T-cell (primary cell): ENCODE data around the gene TLCD5. TPM values are rescaled to one million over a fixed set of nuclear protein-coding genes. Genes with fewer than 3 reads are reported as not detected.

Experiments used
- ATAC-seq, 4 experiments: fragments of 200-7000 bp in 3 of 4; fragments of 150-1000 bp in 1 of 4; cut with Tn5 transposase; replicated peaks in 1 of 4; 1 replicate in 3 of 4; 2 replicates in 1 of 4; pipeline ENCODE4 v1.10.0; 2021; ENCODE audit warnings: moderate library complexity in 3 of 4, mild to moderate bottlenecking in 2 of 4, moderate number of reproducible peaks in 1 of 4
- CTCF ChIA-PET, 2 donors: fragments of 300-600 bp; sonication (Branson Sonifier 250); formaldehyde crosslinking; loops; one replicate each; lab custom pipeline; 2022; ENCODE audit warnings: antibody characterized with exemption in 2 of 2; lab: Charles Lee
- POLR2A ChIA-PET, 2 donors: fragments of 300-600 bp; sonication (Branson Sonifier 250); formaldehyde crosslinking; loops; one replicate each; lab custom pipeline; 2022; ENCODE audit warnings: antibody characterized with exemption in 2 of 2; lab: Charles Lee
- DNase-seq, 35 experiments: peaks; one replicate each; pipeline versions ENCODE4 v3.0.0 to v3.0.0-alpha.2; 2013 to 2023
- H3K27ac ChIP-seq: one replicate; pipeline ENCODE4 v1.5.1; 2013; ENCODE audit warnings: low read length
- H3K27me3 ChIP-seq, 2 experiments: replicated peaks in 1 of 2; 1 replicate in 1 of 2; 2 replicates in 1 of 2; pipeline versions ENCODE4 v1.6.1 to v1.7.0; 2013; ENCODE audit warnings: low read length in 1 of 2, mixed read lengths in 1 of 2; ENCODE audit not compliant: control insufficient read depth in 2 of 2, insufficient read depth in 2 of 2; ENCODE audit errors: extremely low read depth in 1 of 2
- H3K36me3 ChIP-seq, 2 donors: 1 replicate in 1 of 2; 2 replicates in 1 of 2; pipeline versions ENCODE4 v1.6.1 to v1.7.0; 2013; ENCODE audit warnings: low read length in 1 of 2; ENCODE audit not compliant: control insufficient read depth in 2 of 2, insufficient read depth in 1 of 2; ENCODE audit errors: extremely low read depth in 1 of 2
- H3K4me1 ChIP-seq, 2 experiments: 1 replicate in 1 of 2; 2 replicates in 1 of 2; pipeline versions ENCODE4 v1.6.1 to v1.7.0; 2013; ENCODE audit warnings: low read length in 2 of 2, mixed read lengths in 1 of 2; ENCODE audit not compliant: insufficient read depth in 2 of 2, control insufficient read depth in 1 of 2; ENCODE audit errors: extremely low read depth in 1 of 2
- H3K4me3 ChIP-seq, 2 donors: 1 replicate in 1 of 2; 2 replicates in 1 of 2; pipeline versions ENCODE4 v1.5.1 to v1.7.0; 2013; ENCODE audit warnings: mild to moderate bottlenecking in 2 of 2, low read length in 1 of 2, moderate library complexity in 1 of 2; ENCODE audit not compliant: control insufficient read depth in 1 of 2; ENCODE audit errors: extremely low read depth in 1 of 2
- H3K9me3 ChIP-seq: 2 replicates; pipeline ENCODE4 v1.7.0; 2013
- H3K27ac Mint-ChIP-seq, 2 donors: one replicate each; pipeline ENCODE4 v1.8.0; 2020 to 2021; ENCODE audit warnings: mild to moderate bottlenecking in 2 of 2, mixed read lengths in 2 of 2
- H3K27me3 Mint-ChIP-seq, 2 donors: one replicate each; pipeline ENCODE4 v1.8.0; 2021 to 2022; ENCODE audit warnings: mixed read lengths in 2 of 2
- H3K36me3 Mint-ChIP-seq: one replicate; pipeline ENCODE4 v1.8.0; 2021; ENCODE audit warnings: mixed read lengths
- H3K4me1 Mint-ChIP-seq, 3 donors: one replicate each; pipeline ENCODE4 v1.8.0; 2020 to 2022; ENCODE audit warnings: mixed read lengths in 3 of 3, mild to moderate bottlenecking in 1 of 3
- H3K4me3 Mint-ChIP-seq, 3 donors: one replicate each; pipeline ENCODE4 v1.8.0; 2020 to 2022; ENCODE audit warnings: mild to moderate bottlenecking in 3 of 3, mixed read lengths in 3 of 3, moderate library complexity in 3 of 3
- H3K9me3 Mint-ChIP-seq, 3 donors: one replicate each; pipeline ENCODE4 v1.8.0; 2020 to 2022; ENCODE audit warnings: mixed read lengths in 3 of 3
- WGBS: methylation state at CpG from one replicate; pipeline ENCODE4 v1.1.5; 2013; ENCODE audit warnings: missing lambda C conversion rate; ENCODE audit not compliant: insufficient coverage; 5-methylcytosine and 5-hydroxymethylcytosine counted together
- total RNA-seq, 35 experiments: library from RNA in 6 of 35; stranded (reverse) in 6 of 35; fragments of 120-200 nt in 1 of 35; gene quantifications; one replicate each; pipeline versions ENCODE4 v1.2.1 to v1.2.4 and lab custom pipeline; 2013 to 2026

Gene TLCD5
- total RNA-seq (under 1 TPM in 3 of 5 donors, not detected in 2; 0.39 to 0.73 (median 0.61) TPM), total RNA-seq (lab: John Stamatoyannopoulos, UW) (0.06 to 1.2 (median 0.49) reads per million in 29 experiments)
- 0.20 TPM for total RNA-seq (2013)

GRCh38 chr11:120324932-120325810, at the start of gene TLCD5:
Gene TLCD5 (plus strand): TSS chr11:120325299. CDS start chr11:120327442, 2,143 bp downstream.
- no peak within 1 kb of the TSS for H3K27ac Mint-ChIP-seq
- 3% methylated on average over 68 of the region's 84 CpGs for WGBS
- no peaks in the 10 kb centered on the region for H3K9me3 ChIP-seq
- no peaks in the 10 kb centered on the region for H3K36me3 Mint-ChIP-seq
- H3K4me3 ChIP-seq = peak within 1 kb of the TSS; percentile 31 to 64
- H3K27ac ChIP-seq = no peak within 1 kb of the TSS
- ATAC-seq = peak; percentile 34 to 79 (median 72)
- peaks cover 21 to 25% (median 22%) of the 10 kb centered on the region in 3 donors for H3K4me1 Mint-ChIP-seq
- peaks cover 0 to 34% of the 10 kb centered on the region in 2 experiments for H3K27me3 ChIP-seq
- H3K27me3 Mint-ChIP-seq = peaks cover 59 to 64% of the 10 kb centered on the region in 2 donors
- H3K36me3 ChIP-seq = no peaks in the 10 kb centered on the region
- CTCF ChIA-PET = no interaction called here
- DNase-seq = peak in 19 of 35 experiments; percentile 6 to 44 (median 18)
- POLR2A ChIA-PET = no interaction called here
- peak within 1 kb of the TSS; percentile 70 to 82 (median 80) for H3K4me3 Mint-ChIP-seq
- no peaks in the 10 kb centered on the region for H3K9me3 Mint-ChIP-seq
- peaks cover 0 to 8% of the 10 kb centered on the region in 2 experiments for H3K4me1 ChIP-seq

GRCh38 chr11:120279502-120279901, 45.6 kb upstream of the TLCD5 start:
- Histone ChIP-seq H3K27me3 (peaks cover 0 to 6% of the 10 kb centered on the region in 2 experiments), H3K4me1 (no peaks in the 10 kb centered on the region), H3K9me3 (no peaks in the 10 kb centered on the region), H3K4me3 (no peak overlapping the region), H3K27ac (no peak overlapping the region), H3K36me3 (no peaks in the 10 kb centered on the region)
- no peaks in the 10 kb centered on the region for H3K36me3 Mint-ChIP-seq
- no peaks in the 10 kb centered on the region for H3K4me1 Mint-ChIP-seq
- no peak overlapping the region for H3K27ac Mint-ChIP-seq
- ATAC-seq (no peak), DNase-seq (no peak)
- POLR2A ChIA-PET = no interaction called here
- H3K4me3 Mint-ChIP-seq = no peak overlapping the region
- H3K9me3 Mint-ChIP-seq = no peaks in the 10 kb centered on the region
- CTCF ChIA-PET = interaction anchor here in 1 of 2 donors (0.7 kb wide), 1 partner anchor 20 kb away, joined by 3 read pairs; no protein-coding TSS in a partner anchor
- peaks cover 6 to 9% of the 10 kb centered on the region in 2 donors for H3K27me3 Mint-ChIP-seq
- 100% methylated on average over 1 of the region's 5 CpGs for WGBS

- Mint-ChIP-seq H3K4me1 (no peaks in the 10 kb centered on the region), H3K27ac (no peak overlapping the region), H3K4me3 (no peak overlapping the region), H3K9me3 (no peaks in the 10 kb centered on the region), H3K36me3 (no peaks in the 10 kb centered on the region), H3K27me3 (peaks cover 0 to 5% of the 10 kb centered on the region in 2 donors)
- no peak for DNase-seq
- no peaks in the 10 kb centered on the region for H3K9me3 ChIP-seq
- POLR2A ChIA-PET = no interaction called here
- H3K4me3 ChIP-seq = no peak overlapping the region
- no peaks in the 10 kb centered on the region for H3K36me3 ChIP-seq
- WGBS = 46% methylated on average over 4 of the region's 5 CpGs
- no peaks in the 10 kb centered on the region for H3K4me1 ChIP-seq
- no peak for ATAC-seq
- H3K27ac ChIP-seq = no peak overlapping the region
- H3K27me3 ChIP-seq = peaks cover 0 to 6% of the 10 kb centered on the region in 2 experiments
- CTCF ChIA-PET = no interaction called here
Observed at GRCh38 chr11:120280600-120281051, 44.5 kb upstream of the TLCD5 start.

GRCh38 chr11:120281143-120281795, 43.8 kb upstream of the TLCD5 start:
- Histone ChIP-seq H3K36me3 (no peaks in the 10 kb centered on the region), H3K27me3 (peaks cover 0 to 4% of the 10 kb centered on the region in 2 experiments), H3K4me1 (no peaks in the 10 kb centered on the region), H3K27ac (no peak overlapping the region), H3K4me3 (no peak overlapping the region), H3K9me3 (no peaks in the 10 kb centered on the region)
- CTCF ChIA-PET = no interaction called here
- Mint-ChIP-seq H3K27me3 (peaks cover 0 to 8% of the 10 kb centered on the region in 2 donors), H3K4me3 (no peak overlapping the region), H3K9me3 (no peaks in the 10 kb centered on the region), H3K4me1 (no peaks in the 10 kb centered on the region), H3K36me3 (no peaks in the 10 kb centered on the region), H3K27ac (no peak overlapping the region)
- WGBS = 92% methylated on average over 6 of the region's 7 CpGs
- no peak for DNase-seq
- POLR2A ChIA-PET = no interaction called here
- ATAC-seq = no peak

GRCh38 chr11:120283124-120283523, 42.0 kb upstream of the TLCD5 start:
- Mint-ChIP-seq H3K9me3 (no peaks in the 10 kb centered on the region), H3K36me3 (no peaks in the 10 kb centered on the region), H3K4me1 (no peaks in the 10 kb centered on the region), H3K4me3 (no peak overlapping the region), H3K27ac (no peak overlapping the region), H3K27me3 (peaks cover 4 to 15% of the 10 kb centered on the region in 2 donors)
- Histone ChIP-seq H3K27ac (no peak overlapping the region), H3K9me3 (no peaks in the 10 kb centered on the region), H3K4me1 (no peaks in the 10 kb centered on the region), H3K4me3 (no peak overlapping the region), H3K36me3 (no peaks in the 10 kb centered on the region), H3K27me3 (peaks cover 0 to 4% of the 10 kb centered on the region in 2 experiments)
- ATAC-seq (no peak), DNase-seq (no peak)
- CTCF ChIA-PET = no interaction called here
- 61% methylated on average over 2 of the region's 2 CpGs for WGBS
- POLR2A ChIA-PET = interaction anchor here in 1 of 2 donors (0.6 kb wide), 1 partner anchor 16 kb away, joined by 3 read pairs; no protein-coding TSS in a partner anchor

DNA sequence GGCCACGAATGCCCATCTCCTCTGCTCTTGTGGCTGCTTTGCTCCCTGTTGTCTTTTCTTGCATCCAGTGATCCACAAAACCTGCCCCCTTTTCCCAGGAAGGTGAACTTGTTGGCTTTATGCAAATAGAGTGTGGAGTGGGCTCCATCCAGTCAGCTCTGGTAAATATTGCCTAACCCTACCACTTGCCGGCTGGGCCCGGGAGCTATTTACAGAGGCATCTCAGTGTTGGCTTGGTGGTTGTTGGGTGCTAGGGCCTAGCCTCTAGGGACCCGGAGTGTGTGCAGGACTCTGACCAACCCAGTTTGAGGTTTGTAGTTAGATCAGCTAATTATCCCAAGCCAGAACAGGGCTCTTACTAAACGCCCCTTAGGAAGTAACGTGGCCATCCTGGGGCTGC, 40.8 kb upstream of the TLCD5 start:
- ChIA-PET CTCF (no interaction called here), POLR2A (no interaction called here)
- no peak overlapping the region for H3K4me3 ChIP-seq
- H3K27ac Mint-ChIP-seq = no peak overlapping the region
- ATAC-seq (no peak), DNase-seq (no peak)
- no peaks in the 10 kb centered on the region for H3K36me3 ChIP-seq
- no peaks in the 10 kb centered on the region for H3K9me3 ChIP-seq
- H3K4me1 ChIP-seq = no peaks in the 10 kb centered on the region
- no peaks in the 10 kb centered on the region for H3K9me3 Mint-ChIP-seq
- 83% methylated on average over 1 of the region's 6 CpGs for WGBS
- peaks cover 0 to 4% of the 10 kb centered on the region in 2 experiments for H3K27me3 ChIP-seq
- H3K27me3 Mint-ChIP-seq = peaks cover 4 to 21% of the 10 kb centered on the region in 2 donors
- H3K36me3 Mint-ChIP-seq = no peaks in the 10 kb centered on the region
- H3K4me3 Mint-ChIP-seq = no peak overlapping the region
- no peaks in the 10 kb centered on the region for H3K4me1 Mint-ChIP-seq
- H3K27ac ChIP-seq = no peak overlapping the region
